ENCODE measurements around the gene SLC22A12.

The SLC22A12 gene

GRCh38 chr11:64563966-64564365, 27.1 kb upstream of the SLC22A12 start:
- no peak for DNase-seq

GRCh38 chr11:64564419-64564818, 26.6 kb upstream of the SLC22A12 start:
- DNase-seq = no peak

DNA sequence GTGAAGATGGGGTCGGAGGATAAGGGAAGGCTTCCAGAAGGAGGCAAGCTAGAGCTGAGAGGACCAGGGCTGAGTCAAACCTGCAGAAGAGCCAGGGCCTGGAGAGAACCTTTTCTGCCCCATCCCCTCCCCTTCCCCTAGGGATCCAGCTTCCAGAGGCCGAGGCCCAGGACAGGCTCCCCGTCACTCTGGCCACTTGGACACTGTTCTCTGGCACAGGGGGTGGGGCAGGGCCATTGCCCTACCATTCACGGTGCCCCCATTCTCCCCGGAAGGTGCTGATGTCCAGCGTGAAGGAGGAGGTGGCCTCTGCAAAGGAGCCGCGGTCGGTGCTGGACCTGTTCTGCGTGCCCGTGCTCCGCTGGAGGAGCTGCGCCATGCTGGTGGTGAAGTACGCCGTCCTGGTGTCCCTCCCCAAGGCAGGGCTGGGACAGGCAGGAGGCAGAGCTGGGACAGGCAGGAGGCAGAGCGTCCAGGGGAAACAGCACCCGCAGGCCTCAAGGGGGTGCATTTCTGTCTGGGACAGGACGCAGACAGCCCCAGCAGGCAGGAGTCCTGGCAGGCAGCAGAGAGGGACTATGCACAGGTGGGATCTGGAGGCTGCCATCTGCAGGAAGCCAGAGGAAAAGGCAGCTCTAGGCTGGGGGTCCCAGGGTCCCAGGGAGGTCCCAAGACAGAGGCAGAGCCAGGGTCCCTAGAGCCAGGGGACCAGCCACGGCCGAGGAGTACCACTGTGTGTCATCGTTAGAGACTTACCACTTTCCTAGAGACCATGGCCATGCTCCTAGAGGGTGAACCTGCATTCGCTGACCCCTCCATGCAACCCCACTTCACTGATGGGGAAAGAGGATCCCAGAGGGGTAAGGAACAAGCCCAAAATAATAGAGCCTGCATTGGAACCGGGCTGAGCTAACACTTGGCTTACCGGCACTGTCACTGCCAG, 25.8 kb upstream of the SLC22A12 start:
- DNase-seq = no peak

DNA sequence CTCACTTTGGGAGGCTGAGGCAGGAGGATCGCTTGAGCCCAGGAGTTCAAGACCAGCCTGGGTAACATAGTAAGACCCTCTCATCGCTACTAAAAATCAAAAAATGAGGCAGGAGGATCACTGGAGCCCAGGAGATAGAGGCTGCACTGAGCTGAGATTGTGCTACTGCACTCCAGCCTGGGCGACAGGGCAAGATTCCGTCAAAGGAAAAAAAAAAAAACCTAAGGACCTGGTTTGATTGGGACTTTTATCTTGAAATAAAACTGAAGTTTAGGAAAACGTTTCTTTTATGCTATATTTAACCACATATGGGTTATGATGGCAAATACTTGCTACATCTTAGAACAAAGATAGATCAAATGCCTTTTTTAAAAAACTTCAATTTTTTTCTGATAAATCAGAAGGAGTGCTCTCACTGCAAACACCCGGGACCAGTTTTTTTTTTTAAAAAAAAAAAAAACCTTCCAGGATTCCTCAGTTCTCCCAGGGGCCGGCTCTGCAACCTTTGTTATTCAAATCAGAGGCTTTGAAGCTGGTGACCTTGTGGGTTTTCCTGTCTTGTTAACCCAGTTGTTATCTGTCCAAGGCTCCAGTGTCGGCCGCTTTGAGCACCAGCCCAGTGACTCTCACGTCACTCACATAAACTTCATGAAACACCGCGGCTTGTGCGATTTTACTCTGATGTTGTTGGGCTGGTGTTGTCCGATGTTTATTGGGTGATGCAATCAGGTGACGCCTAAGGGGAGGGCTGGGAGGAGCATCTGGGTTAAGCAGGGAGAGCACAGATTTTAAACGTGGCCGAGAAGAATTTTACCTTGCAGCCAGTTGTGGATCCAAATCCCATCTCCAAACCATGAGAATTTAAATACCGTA, 24.7 kb upstream of the SLC22A12 start:
- DNase-seq = no peak

- DNase-seq = no peak
Observed at GRCh38 chr11:64566915-64567891, 23.8 kb upstream of the SLC22A12 start.

GRCh38 chr11:64568041-64568571, 22.9 kb upstream of the SLC22A12 start:
- no peak for DNase-seq

DNA sequence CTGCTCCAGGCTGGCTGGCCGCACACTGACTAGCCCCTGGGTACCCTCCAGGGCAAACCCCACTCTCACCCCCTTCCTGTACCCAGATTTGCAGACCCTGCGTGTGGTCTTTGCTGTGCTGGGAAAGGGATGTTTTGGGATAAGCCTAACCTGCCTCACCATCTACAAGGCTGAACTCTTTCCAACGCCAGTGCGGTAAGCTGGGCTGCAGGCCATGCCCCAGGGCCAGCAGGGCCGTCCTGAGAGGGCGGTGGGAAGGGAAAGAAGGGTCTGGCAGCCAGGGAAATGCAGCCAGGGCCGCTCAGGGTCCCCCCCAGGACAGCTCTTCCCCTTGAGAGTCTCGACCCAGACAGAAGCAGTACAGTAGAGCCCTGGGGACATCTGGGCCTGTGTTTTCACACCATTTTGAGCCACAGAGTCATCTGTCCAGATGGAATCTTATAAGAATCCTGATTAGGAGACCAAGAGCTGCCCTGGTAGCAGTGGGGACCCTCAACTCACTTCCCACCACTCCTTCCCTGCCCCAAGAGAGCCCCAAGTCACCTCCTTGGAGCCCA, 22.4 kb upstream of the SLC22A12 start:
- DNase-seq = no peak

DNA sequence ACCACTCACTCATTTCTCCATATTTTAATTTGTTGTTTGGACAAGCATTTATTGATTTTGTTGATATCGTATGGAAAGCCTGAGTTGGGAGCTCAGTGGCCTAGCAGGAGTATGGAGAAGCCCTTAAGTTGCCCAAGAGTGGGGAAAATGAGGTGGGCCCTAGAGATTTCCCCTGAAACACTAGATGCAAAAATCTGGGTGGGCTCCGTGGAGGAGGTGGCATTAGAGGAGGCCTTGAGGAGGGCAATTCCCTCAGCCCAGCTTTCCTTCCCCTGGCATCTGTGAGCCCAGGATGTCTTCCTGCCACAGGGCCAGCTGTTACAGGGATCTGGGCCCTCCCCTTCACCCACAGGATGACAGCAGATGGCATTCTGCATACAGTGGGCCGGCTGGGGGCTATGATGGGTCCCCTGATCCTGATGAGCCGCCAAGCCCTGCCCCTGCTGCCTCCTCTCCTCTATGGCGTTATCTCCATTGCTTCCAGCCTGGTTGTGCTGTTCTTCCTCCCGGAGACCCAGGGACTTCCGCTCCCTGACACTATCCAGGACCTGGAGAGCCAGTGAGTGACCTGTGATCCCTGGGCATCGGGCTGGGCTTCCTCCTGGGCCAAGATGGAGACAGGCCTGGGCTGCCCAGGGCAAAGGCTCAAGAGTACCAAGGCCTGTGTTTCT, 21.6 kb upstream of the SLC22A12 start:
- no peak for DNase-seq

GRCh38 chr11:64570341-64570740, 20.7 kb upstream of the SLC22A12 start:
- no peak for DNase-seq

DNA sequence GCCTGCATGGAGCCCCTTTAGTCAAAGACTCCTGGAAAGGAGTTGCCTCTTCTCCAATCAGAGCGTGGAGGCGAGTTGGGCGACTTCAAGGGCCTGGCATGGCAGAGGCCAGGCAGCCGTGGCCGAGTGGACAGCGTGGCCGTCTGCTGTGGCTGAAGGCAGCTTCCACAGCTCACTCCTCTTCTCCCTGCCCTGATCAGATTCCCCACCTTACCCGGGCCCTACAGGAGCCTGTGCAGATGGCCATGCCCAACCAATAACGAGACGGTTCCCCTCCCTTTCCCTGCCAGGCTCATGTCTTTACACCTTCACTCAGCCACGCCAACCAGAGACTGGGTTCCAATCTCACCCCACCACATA, 20.0 kb upstream of the SLC22A12 start:
- DNase-seq = no peak

DNA sequence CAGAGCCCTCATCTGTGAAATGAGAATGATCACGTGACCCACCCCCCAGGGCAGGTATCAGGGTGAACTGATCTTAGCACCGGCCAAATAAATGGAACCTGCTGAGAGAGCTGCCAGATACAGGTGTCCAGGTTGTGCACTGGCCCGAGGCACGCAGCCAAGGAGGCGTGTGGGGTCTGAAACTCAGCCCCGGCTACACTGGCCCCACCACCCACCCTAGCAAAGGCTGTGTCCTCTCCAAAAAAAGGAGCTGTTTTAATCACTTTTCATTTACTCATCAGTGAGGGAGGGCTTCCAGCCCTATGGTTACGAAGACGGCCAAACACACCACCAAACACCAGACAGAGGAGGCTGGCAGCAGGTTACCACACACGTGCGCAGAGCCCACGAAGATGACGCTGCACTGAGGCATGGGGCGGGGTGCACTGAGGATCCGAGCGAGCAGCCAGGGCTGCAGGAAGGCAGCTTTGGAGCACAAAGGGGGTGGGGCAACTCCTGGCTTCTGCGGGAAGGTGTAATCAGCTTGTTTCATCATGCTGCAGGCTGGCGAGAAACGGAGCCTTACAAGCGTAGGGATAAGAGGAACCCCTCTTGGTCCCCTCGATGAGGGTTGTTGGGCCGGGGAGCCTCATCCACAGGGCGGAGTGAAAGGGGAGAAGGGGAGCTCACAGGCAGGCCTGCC, 19.5 kb upstream of the SLC22A12 start:
- no peak for DNase-seq

GRCh38 chr11:64572143-64572542, 18.9 kb upstream of the SLC22A12 start:
- no peak for DNase-seq

GRCh38 chr11:64577202-64577601, 13.8 kb upstream of the SLC22A12 start:
- no peak for DNase-seq

DNA sequence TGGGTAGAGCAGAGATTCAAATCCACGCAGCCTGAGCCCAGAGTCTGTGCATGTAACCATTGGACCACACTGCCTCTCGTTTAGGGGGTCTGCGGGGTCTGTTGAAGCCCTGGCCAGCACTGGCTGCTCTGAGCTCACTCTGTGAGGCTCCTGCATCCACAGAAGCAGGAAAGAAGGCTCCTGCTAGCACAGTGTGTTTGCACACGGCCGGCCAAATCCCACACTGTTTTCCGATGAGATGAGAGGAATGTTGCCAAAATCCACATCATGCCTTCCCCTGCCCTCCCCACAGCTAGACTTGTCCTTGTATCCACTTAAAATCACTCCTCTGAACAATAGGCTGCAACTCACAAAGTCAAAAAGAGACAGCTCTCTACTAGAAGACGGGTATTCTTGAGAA, 10.6 kb upstream of the SLC22A12 start:
- DNase-seq = no peak

- no peak for DNase-seq
Observed at GRCh38 chr11:64581057-64581523, 9.9 kb upstream of the SLC22A12 start.

GRCh38 chr11:64582885-64583284, 8.1 kb upstream of the SLC22A12 start:
- no peak for DNase-seq

DNA sequence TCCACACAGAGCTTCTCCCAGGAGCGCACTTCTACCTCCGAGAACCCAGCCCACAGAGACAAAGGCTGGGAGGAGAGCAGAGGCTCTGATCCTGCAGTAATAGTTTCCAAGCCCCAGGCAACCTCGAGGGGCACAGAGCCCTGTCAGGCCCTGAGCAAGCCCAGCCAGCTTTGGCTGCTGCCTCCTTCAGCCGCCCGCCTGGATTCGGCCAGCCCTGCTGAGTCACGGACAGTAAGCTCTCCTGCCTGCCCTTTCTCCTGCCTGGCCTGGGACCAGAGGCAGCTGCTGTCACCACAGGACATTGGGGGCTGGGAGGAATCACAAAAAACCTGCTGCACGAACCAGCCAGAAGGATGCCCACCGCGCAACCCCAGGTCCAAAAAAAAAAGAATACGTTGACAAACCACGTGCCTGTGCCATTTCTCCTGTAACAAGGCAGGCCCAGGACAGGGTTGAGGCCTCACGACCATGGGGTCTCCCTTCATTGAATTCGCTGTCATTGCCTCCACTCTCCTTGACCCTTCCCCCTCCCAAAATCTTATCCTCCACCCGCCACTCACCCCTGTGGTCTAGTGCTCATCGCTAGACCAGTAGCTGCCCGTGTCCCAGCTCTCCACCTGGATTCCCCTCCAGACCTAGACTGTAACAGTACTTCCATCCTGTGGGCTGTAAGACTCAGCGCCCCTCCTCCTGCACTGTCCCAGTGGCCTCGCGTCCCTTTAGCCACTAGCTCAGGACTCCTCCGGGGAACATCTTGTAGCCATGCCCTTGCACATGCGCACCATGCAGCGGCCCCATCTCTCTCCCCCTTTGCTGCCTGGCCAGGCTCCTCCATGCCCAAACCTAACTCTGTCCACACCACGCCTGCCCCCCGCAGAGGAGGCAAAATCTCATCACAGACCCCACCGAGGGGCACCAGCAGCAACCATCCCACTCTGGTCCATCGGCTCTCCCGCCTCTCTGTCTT, 7.4 kb upstream of the SLC22A12 start:
- DNase-seq = no peak

DNA sequence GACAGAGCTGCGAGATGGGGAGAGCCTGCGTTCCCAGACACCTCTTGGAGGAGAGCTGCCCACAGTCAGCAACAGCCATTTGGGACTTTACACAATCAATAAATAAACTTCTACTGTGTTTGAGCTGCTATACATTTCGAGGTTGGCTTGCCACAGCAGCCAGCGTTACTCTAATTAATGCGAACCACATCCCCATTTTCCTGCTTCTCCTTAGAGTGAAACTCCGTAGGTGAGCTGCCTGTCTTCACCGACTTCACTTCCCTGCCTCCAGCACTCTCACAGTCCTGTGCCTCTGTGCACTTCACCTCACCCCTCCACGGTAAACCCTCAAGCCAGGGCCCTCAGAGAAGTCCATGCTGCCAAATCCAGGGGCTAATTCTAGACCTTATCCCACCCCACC, 5.9 kb upstream of the SLC22A12 start:
- no peak for DNase-seq

DNA sequence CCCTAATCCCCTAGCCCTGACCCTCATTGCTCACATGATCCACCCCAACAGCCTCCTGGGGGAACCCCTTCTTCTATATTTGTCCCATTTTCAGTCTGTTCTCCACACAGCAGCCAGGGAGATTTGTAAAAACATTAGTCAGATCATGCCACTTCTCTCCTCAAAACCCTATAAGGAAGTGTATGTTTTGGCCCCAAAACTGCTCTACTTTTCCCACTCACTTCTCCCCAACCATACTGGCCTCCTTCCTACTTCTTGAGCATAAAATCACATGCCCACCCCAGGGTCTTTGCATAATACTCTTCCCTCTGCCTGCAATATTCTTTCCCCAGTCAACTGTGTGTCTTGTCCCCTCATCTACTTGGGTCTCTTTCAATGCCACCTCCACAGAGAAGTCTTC, 4.7 kb upstream of the SLC22A12 start:
- DNase-seq = no peak

DNA sequence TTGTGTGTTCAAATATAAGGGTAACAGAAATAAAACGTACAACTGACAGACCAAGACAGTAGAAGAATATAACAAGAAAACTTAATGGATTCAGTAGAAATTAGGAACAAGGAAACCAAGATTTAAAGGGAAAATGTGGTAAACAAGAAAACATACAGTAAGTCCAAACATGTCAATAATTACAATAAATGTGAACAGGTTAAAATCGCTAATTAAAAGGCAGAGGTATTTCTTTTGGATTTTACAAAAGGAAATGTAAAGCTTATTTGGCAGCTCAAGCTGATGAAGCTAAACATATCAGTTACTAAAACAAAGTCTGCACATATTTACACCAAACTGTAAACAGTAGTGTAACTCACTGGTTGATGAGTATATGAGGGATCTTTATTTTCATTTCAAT, 2.3 kb upstream of the SLC22A12 start:
- DNase-seq = no peak
